K562 (cell line): ENCODE measurements around the gene CDHR2. TPM values are rescaled to one million over a fixed set of nuclear protein-coding genes. Genes with fewer than 3 reads are reported as not detected.

Experiments
- ATAC-seq: fragments of 200-7000 bp; cut with Tn5 transposase; 3 replicates; pipeline ENCODE4 v1.9.1; 2020; ENCODE audit warnings: moderate library complexity
- BruUV-seq: library from RNA; stranded (reverse); fragments of 400-500 nt; replicated peaks from 2 replicates; lab custom pipeline; 2021; lab: Mats Ljungman, UMichigan
- CTCF ChIA-PET: fragments of 300-600 bp; formaldehyde crosslinking; extraction: SDS; loops from one replicate; lab custom pipeline; 2021; ENCODE audit warnings: low intra/inter-chr PET ratio; lab: Yijun Ruan, JAX
- POLR2A ChIA-PET: fragments of 300-600, 350-650 bp; sonication (Branson Sonifier 250); formaldehyde crosslinking; extraction: SDS; loops from one replicate; lab custom pipeline; 2021; ENCODE audit warnings: antibody characterized with exemption, inconsistent platforms; lab: Yijun Ruan, JAX
- DNase-seq, 4 experiments: peaks; one replicate each; pipeline versions ENCODE4 v3.0.0 to v3.0.0-alpha.2; 2011 to 2018; ENCODE audit warnings: low spot score in 3 of 4, mixed read lengths in 3 of 4; ENCODE audit errors: extremely low read depth in 1 of 4
- FAIRE-seq: peaks from 2 replicates; lab custom pipeline; 2011; peaks lifted over from hg19 to GRCh38; lab: Jason Lieb, UNC
- H2AFZ ChIP-seq: 2 replicates; pipeline ENCODE4 v1.6.0; 2011; ENCODE audit warnings: low read depth, low read length, control low read depth, inconsistent platforms
- H3K27ac ChIP-seq: fragments of 200-600 bp; 3 replicates; pipeline ENCODE4 v1.8.0; 2011; ENCODE audit warnings: low read depth, mild to moderate bottlenecking, control low read depth, inconsistent platforms, low read length, moderate library complexity, mixed read lengths; ENCODE audit errors: extremely low read depth
- H3K27me3 ChIP-seq, 2 experiments: fragments of 300-600 bp in 1 of 2; 2 replicates in 1 of 2; 3 replicates in 1 of 2; pipeline versions ENCODE4 v1.6.0 to v1.8.0; 2011; ENCODE audit warnings: inconsistent platforms in 2 of 2, low read length in 2 of 2, mild to moderate bottlenecking in 1 of 2, mixed read lengths in 1 of 2, moderate library complexity in 1 of 2; ENCODE audit not compliant: control insufficient read depth in 2 of 2, insufficient read depth in 2 of 2
- H3K36me3 ChIP-seq: fragments of 300-600 bp; 3 replicates; pipeline ENCODE4 v1.8.0; 2011; ENCODE audit warnings: mild to moderate bottlenecking, low read length, inconsistent platforms; ENCODE audit not compliant: control insufficient read depth, insufficient read depth
- H3K4me1 ChIP-seq, 2 experiments: fragments of 200-600 bp in 1 of 2; replicated peaks in 1 of 2; 2 replicates in 1 of 2; 3 replicates in 1 of 2; pipeline versions ENCODE4 v1.5.1 to v1.8.0; 2011; ENCODE audit warnings: inconsistent platforms in 2 of 2, low read length in 2 of 2, mild to moderate bottlenecking in 1 of 2, mixed read lengths in 1 of 2, moderate library complexity in 1 of 2; ENCODE audit not compliant: control insufficient read depth in 2 of 2, insufficient read depth in 2 of 2
- H3K4me2 ChIP-seq: 2 replicates; pipeline ENCODE4 v1.6.1; 2011; ENCODE audit warnings: low read length, control low read depth, inconsistent platforms, mixed read lengths; ENCODE audit not compliant: insufficient read depth
- H3K4me3 ChIP-seq: fragments of 200-600 bp; sonication (generic), shearing (Covaris generic); 2 replicates; pipeline ENCODE4 v1.5.1; 2016; ENCODE audit warnings: control low read depth, inconsistent platforms
- H3K79me2 ChIP-seq: fragments of 200-600 bp; 3 replicates; pipeline ENCODE4 v1.8.0; 2011; ENCODE audit warnings: low read length, inconsistent platforms; ENCODE audit not compliant: control insufficient read depth, insufficient read depth
- H3K9ac ChIP-seq, 2 experiments: 2 replicates each; pipeline versions ENCODE4 v1.6.0 to v1.6.1; 2011; ENCODE audit warnings: low read depth in 2 of 2, low read length in 2 of 2, control low read depth in 1 of 2, inconsistent platforms in 1 of 2, mild to moderate bottlenecking in 1 of 2, mixed read lengths in 1 of 2; ENCODE audit not compliant: insufficient read depth in 1 of 2
- H3K9me1 ChIP-seq: one replicate; pipeline ENCODE4 v1.6.0; 2011; ENCODE audit warnings: inconsistent platforms, mild to moderate bottlenecking, low read length, moderate library complexity; ENCODE audit not compliant: control insufficient read depth, insufficient read depth
- H3K9me3 ChIP-seq: replicated peaks from 2 replicates; pipeline ENCODE4 v1.5.1; 2011; ENCODE audit warnings: low read depth, low read length, inconsistent platforms; ENCODE audit not compliant: control insufficient read depth, insufficient read depth
- H4K20me1 ChIP-seq: replicated peaks from 2 replicates; pipeline ENCODE4 v1.6.1; 2011; ENCODE audit warnings: low read length, inconsistent platforms, mixed read lengths; ENCODE audit not compliant: control insufficient read depth, insufficient read depth
- KAT8 ChIP-seq: fragments of 450-650 bp; IDR thresholded peaks from 2 replicates; pipeline ENCODE4 v1.6.1; 2016; ENCODE audit warnings: low read depth, mild to moderate bottlenecking
- ZNF124 ChIP-seq: sonication (generic); formaldehyde crosslinking; IDR thresholded peaks from 2 replicates; pipeline ENCODE4 v1.8.1; 2022; ENCODE audit warnings: missing genetic modification reagents
- ZNF639 ChIP-seq, 2 experiments: fragments of 200-800 bp in 1 of 2; sonication (Bioruptor generic) in 1 of 2; sonication (generic) in 1 of 2; formaldehyde crosslinking in 1 of 2; IDR thresholded peaks in 1 of 2; conservative IDR thresholded peaks in 1 of 2; 2 replicates each; pipeline versions ENCODE4 v1.5.0 to v1.6.1; 2016 to 2020; ENCODE audit warnings: missing compliant biosample characterization in 1 of 2, missing genetic modification characterization in 1 of 2, missing genetic modification reagents in 1 of 2
- WGBS: fragments of 100-300 bp; shearing (Covaris generic); methylation state at CpG from one replicate; pipeline ENCODE4 v1.1.6; 2016; ENCODE audit warnings: low coverage, mixed read lengths; ENCODE audit not compliant: insufficient coverage; ENCODE audit errors: missing lambda C conversion rate; 5-methylcytosine and 5-hydroxymethylcytosine counted together
- in situ Hi-C: fragments of 300-500 bp; cut with MboI; formaldehyde crosslinking; loops from 4 replicates; pipeline ENCODE4 v1.15.0; 2018; ENCODE audit warnings: inconsistent platforms, mixed read lengths
- intact Hi-C: fragments of 100-400 bp; cut with micrococcal nuclease; formaldehyde crosslinking; loops from 2 replicates; pipeline ENCODE4 v1.14.2; 2022
- polyA plus RNA-seq, 8 experiments: library from polyadenylated mRNA; depleted of rRNA in 4 of 8; stranded (reverse) in 5 of 8; unstranded in 3 of 8; fragments of >200 nt; fragmentation: Nextera tagmentation in 2 of 8; fragmentation: Illumina TruSeq in 1 of 8; extraction: Ambion mirVana in 2 of 8; extraction: Trizol in 1 of 8; gene quantifications; 2 replicates each; pipeline versions ENCODE4 v1.2.1 to v1.2.3, GENCODE V29; 2011 to 2014; ENCODE audit warnings: inconsistent platforms in 1 of 8, missing spikeins in 1 of 8
- total RNA-seq, 7 experiments: library from RNA; depleted of rRNA in 6 of 7; stranded (reverse); fragments of >200 nt in 6 of 7; fragmentation: Illumina TruSeq in 2 of 7; extraction: Trizol in 2 of 7; gene quantifications; 2 replicates each; pipeline versions ENCODE4 v1.2.1 to v1.2.3, GENCODE V29; 2011 to 2021; ENCODE audit warnings: low replicate concordance in 1 of 7
- TF ChIP-seq, protein P1 (sequence below): fragments of 450-650 bp; IDR thresholded peaks from 2 replicates; pipeline ENCODE4 v1.6.1; 2016; ENCODE audit warnings: antibody characterized with exemption

The CDHR2 gene
- total and polyA plus RNA-seq, 9 of the 15 experiments (the other 6 are each of a cell fraction or from before 2014, with no cell fraction given): 0.01 to 0.62 (median 0.09) TPM; not detected in 2

GRCh38 chr5:176590035-176590717, 41.0 kb downstream of the CDHR2 start:
- Histone ChIP-seq H2AFZ (no peak overlapping the region), H3K27ac (no peak overlapping the region), H3K27me3 (peaks cover 6 to 31% of the 10 kb centered on the region in 2 experiments; a peak in 4 of 5 replicates), H3K4me3 (no peak overlapping the region), H3K79me2 (no peaks in the 10 kb centered on the region), H3K9ac (0 out of 4 replicates have a peak overlapping the region, but pooled peaks of 1 of the 2 experiments have one; percentile 13), H3K9me1 (no peaks in the 10 kb centered on the region), H3K4me1 (peaks cover 0 to 6% of the 10 kb centered on the region in 2 experiments; a peak in 1 of 5 replicates), H3K9me3 (peaks cover 6% of the 10 kb centered on the region), H3K4me2 (no peak overlapping the region), H4K20me1 (no peaks in the 10 kb centered on the region), H3K36me3 (no peaks in the 10 kb centered on the region)
- intact Hi-C loops: no loop called here
- POLR2A ChIA-PET: no interaction called here
- CTCF ChIA-PET: no interaction called here
- WGBS: 4% methylated on average over 17 of the region's 17 CpGs
- FAIRE-seq (no peak), DNase-seq (no peak), ATAC-seq (no peak)
- in situ Hi-C loops: loop anchor here (25.0 kb wide), 1 partner anchor 853 kb away; no protein-coding TSS in a partner anchor
- no TSS peak for BruUV-seq
- TF ChIP-seq ZNF124 (CRISPR knock-in tag) (no peak), ZNF639 (CRISPR knock-in tag; conservative IDR thresholded peaks at IDR 0.05 in 1 of 2, IDR thresholded peaks at IDR 0.05 in 1 of 2) (no peak), KAT8 (no peak)
- TF ChIP-seq, protein P1, sequence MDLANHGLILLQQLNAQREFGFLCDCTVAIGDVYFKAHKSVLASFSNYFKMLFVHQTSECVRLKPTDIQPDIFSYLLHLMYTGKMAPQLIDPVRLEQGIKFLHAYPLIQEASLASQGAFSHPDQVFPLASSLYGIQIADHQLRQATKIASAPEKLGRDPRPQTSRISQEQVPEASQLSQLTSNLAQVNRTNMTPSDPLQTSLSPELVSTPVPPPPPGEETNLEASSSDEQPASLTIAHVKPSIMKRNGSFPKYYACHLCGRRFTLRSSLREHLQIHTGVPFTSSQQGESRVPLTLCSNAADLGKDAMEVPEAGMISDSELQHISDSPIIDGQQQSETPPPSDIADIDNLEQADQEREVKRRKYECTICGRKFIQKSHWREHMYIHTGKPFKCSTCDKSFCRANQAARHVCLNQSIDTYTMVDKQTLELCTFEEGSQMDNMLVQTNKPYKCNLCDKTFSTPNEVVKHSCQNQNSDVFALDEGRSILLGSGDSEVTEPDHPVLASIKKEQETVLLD: no peak
